Keratinocyte (primary cell): ENCODE results near the gene NRBP1. TPM values are rescaled to one million over a fixed set of nuclear protein-coding genes. Genes with fewer than 3 reads are reported as not detected.

ENCODE experiments used
- DNase-seq: peaks from one replicate; pipeline ENCODE4 v3.0.0-alpha.2; 2011; ENCODE audit warnings: low read depth, missing footprints, low spot score
- FAIRE-seq: peaks from 2 replicates; lab custom pipeline; 2011; peaks lifted over from hg19 to GRCh38; lab: Jason Lieb, UNC
- H2AFZ ChIP-seq: 2 replicates; pipeline ENCODE4 v1.6.0; 2012; ENCODE audit warnings: low read length, control low read depth, inconsistent platforms; ENCODE audit not compliant: control insufficient read depth
- H3K27ac ChIP-seq: 2 replicates; pipeline ENCODE4 v1.5.1; 2011; ENCODE audit warnings: low read length; ENCODE audit not compliant: control insufficient read depth, insufficient read depth
- H3K27me3 ChIP-seq: 3 replicates; pipeline ENCODE4 v1.6.0; 2011; ENCODE audit warnings: low read length; ENCODE audit not compliant: control insufficient read depth, insufficient read depth; ENCODE audit errors: extremely low read depth
- H3K36me3 ChIP-seq, 2 experiments: 2 replicates in 1 of 2; 3 replicates in 1 of 2; pipeline ENCODE4 v1.5.1; 2011; ENCODE audit warnings: low read length in 2 of 2, mild to moderate bottlenecking in 1 of 2; ENCODE audit not compliant: control insufficient read depth in 2 of 2, insufficient read depth in 2 of 2; ENCODE audit errors: extremely low read depth in 1 of 2
- H3K4me1 ChIP-seq: 3 replicates; pipeline ENCODE4 v1.5.1; 2011; ENCODE audit warnings: low read length; ENCODE audit not compliant: control insufficient read depth, insufficient read depth; ENCODE audit errors: extremely low read depth
- H3K4me2 ChIP-seq: 3 replicates; pipeline ENCODE4 v1.6.0; 2011; ENCODE audit warnings: low read depth, low read length; ENCODE audit not compliant: control insufficient read depth, insufficient read depth; ENCODE audit errors: extremely low read depth
- H3K4me3 ChIP-seq, 3 experiments: fragments of 200-600 bp in 1 of 3; sonication (generic) in 1 of 3; 2 replicates in 2 of 3; 3 replicates in 1 of 3; pipeline ENCODE4 v1.5.1; 2011 to 2016; ENCODE audit warnings: low read length in 3 of 3, mild to moderate bottlenecking in 3 of 3, control low read depth in 2 of 3, inconsistent platforms in 1 of 3, low read depth in 1 of 3, mixed read lengths in 1 of 3, mixed run types in 1 of 3, moderate library complexity in 1 of 3; ENCODE audit not compliant: control insufficient read depth in 2 of 3, insufficient read depth in 2 of 3; ENCODE audit errors: extremely low read depth in 1 of 3
- H3K79me2 ChIP-seq: 2 replicates; pipeline ENCODE4 v1.6.0; 2012; ENCODE audit warnings: low read length; ENCODE audit not compliant: control insufficient read depth, insufficient read depth
- H3K9ac ChIP-seq: 3 replicates; pipeline ENCODE4 v1.6.0; 2011; ENCODE audit warnings: low read length; ENCODE audit not compliant: control insufficient read depth, insufficient read depth; ENCODE audit errors: extremely low read depth
- H3K9me1 ChIP-seq: 3 replicates; pipeline ENCODE4 v1.6.0; 2011; ENCODE audit warnings: low read length; ENCODE audit not compliant: control insufficient read depth, insufficient read depth; ENCODE audit errors: extremely low read depth
- H3K9me3 ChIP-seq: 2 replicates; pipeline ENCODE4 v1.5.1; 2012; ENCODE audit warnings: low read depth, low read length; ENCODE audit not compliant: control insufficient read depth
- H4K20me1 ChIP-seq: 3 replicates; pipeline ENCODE4 v1.6.0; 2011; ENCODE audit warnings: low read length; ENCODE audit not compliant: control insufficient read depth, insufficient read depth; ENCODE audit errors: extremely low read depth
- EZH2 ChIP-seq: IDR thresholded peaks from one replicate; pipeline ENCODE4 v1.6.1; 2012; ENCODE audit warnings: inconsistent platforms, mild to moderate bottlenecking, low read length, moderate library complexity
- dilution Hi-C: fragments of 300-500 bp; cut with MboI; formaldehyde crosslinking; loops from one replicate; pipeline ENCODE4 v1.7.0; 2020; ENCODE audit warnings: low sequenced_read_pairs; ENCODE audit not compliant: extremely low pct_ligation_motif_present
- polyA plus RNA-seq, 5 experiments: library from polyadenylated mRNA; depleted of rRNA in 3 of 5; stranded (reverse) in 3 of 5; stranded (forward) in 1 of 5; unstranded in 1 of 5; fragments of >200 nt; gene quantifications; 1 replicate in 1 of 5; 2 replicates in 3 of 5; 3 replicates in 1 of 5; pipeline versions ENCODE4 v1.2.1 to v1.2.3, GENCODE V29; 2011 to 2012; ENCODE audit warnings: missing spikeins in 2 of 5, low read depth in 1 of 5, low replicate concordance in 1 of 5
- TF ChIP-seq, protein P1 (sequence below), 3 experiments: IDR thresholded peaks in 1 of 3; conservative IDR thresholded peaks in 1 of 3; optimal IDR thresholded peaks in 1 of 3; 2 replicates in 2 of 3; 3 replicates in 1 of 3; pipeline versions ENCODE3 to v1.5.1; 2011; ENCODE audit warnings: low read length in 3 of 3, mild to moderate bottlenecking in 3 of 3, moderate library complexity in 2 of 3, control low read depth in 1 of 3, inconsistent platforms in 1 of 3; ENCODE audit not compliant: insufficient read depth in 2 of 3; ENCODE audit errors: extremely low read depth in 1 of 3

NRBP1 gene
- polyA plus RNA-seq, 1 donor (not counting 4 experiments of a cell fraction or from before 2014, with no cell fraction given): 148 TPM

DNA sequence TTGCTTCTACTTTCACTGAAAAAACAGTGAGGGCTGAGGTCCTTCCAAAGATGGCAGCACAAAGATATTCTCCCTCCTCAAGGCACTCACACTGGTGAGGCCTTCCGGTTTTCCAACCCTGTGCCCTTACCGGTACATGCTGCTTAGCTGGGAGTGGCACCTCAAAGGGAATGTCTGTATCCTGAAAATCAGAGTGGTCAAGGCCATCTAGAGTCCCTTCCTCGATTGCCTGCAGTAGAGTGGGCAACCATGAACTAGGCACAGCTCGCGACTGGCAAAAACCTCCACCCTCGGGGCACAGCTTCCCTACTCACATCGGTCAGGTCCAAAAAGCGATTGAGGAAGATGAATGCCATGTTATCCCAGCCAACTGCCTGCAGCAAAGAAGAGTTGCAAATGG, 17.2 kb downstream of the NRBP1 start:
- Histone ChIP-seq H3K9me3 (no peaks in the 10 kb centered on the region), H3K27me3 (no peaks in the 10 kb centered on the region), H3K36me3 (peaks cover 10 to 40% of the 10 kb centered on the region in 2 experiments), H3K4me2 (peak overlapping the region; percentile 70), H3K4me3 (peak overlapping the region in 2 of 3 experiments; percentile 16 to 41), H3K9me1 (no peaks in the 10 kb centered on the region), H3K79me2 (no peaks in the 10 kb centered on the region), H4K20me1 (no peaks in the 10 kb centered on the region), H3K27ac (peak overlapping the region; percentile 68), H3K4me1 (peaks cover 21% of the 10 kb centered on the region), H3K9ac (peak overlapping the region; percentile 18), H2AFZ (peak overlapping the region; percentile 52)
- TF ChIP-seq EZH2: no peak
- TF ChIP-seq, protein P1, sequence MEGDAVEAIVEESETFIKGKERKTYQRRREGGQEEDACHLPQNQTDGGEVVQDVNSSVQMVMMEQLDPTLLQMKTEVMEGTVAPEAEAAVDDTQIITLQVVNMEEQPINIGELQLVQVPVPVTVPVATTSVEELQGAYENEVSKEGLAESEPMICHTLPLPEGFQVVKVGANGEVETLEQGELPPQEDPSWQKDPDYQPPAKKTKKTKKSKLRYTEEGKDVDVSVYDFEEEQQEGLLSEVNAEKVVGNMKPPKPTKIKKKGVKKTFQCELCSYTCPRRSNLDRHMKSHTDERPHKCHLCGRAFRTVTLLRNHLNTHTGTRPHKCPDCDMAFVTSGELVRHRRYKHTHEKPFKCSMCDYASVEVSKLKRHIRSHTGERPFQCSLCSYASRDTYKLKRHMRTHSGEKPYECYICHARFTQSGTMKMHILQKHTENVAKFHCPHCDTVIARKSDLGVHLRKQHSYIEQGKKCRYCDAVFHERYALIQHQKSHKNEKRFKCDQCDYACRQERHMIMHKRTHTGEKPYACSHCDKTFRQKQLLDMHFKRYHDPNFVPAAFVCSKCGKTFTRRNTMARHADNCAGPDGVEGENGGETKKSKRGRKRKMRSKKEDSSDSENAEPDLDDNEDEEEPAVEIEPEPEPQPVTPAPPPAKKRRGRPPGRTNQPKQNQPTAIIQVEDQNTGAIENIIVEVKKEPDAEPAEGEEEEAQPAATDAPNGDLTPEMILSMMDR (optimal IDR thresholded peaks at IDR 0.05 in 1 of 3, IDR thresholded peaks at IDR 0.05 in 1 of 3, conservative IDR thresholded peaks at IDR 0.05 in 1 of 3; ENCODE audit: extremely low read depth in 1 of 3, insufficient read depth in 2 of 3, low read length in 3 of 3): no peak
- no peak for DNase-seq
- FAIRE-seq: peak; percentile 26
- dilution Hi-C loops: no loop called here

DNA sequence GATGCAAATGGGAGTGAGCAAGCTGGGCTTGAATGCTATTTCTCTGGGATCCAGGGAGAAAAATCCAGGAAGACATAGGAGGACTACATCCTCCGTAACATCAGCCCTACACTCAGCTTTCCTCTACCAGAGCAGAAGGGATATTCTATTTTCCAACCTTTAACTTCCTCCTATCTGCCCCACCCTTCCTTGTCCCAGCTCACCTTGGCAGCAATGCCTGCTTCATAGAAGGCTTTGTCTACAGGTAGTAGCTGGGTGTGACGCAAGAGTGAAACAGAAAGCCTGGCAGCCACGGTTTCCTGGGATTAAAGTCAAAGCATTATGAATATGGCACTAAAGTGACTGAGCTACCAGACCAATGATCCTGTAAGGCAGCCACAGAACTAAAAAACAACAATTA, 17.6 kb downstream of the NRBP1 start:
- Histone ChIP-seq H3K4me3 (peak overlapping the region in 2 of 3 experiments; percentile 16 to 41), H3K27ac (peak overlapping the region; percentile 68), H3K27me3 (no peaks in the 10 kb centered on the region), H3K36me3 (peaks cover 6 to 35% of the 10 kb centered on the region in 2 experiments), H3K9me1 (no peaks in the 10 kb centered on the region), H3K9me3 (no peaks in the 10 kb centered on the region), H2AFZ (peak overlapping the region; percentile 64), H3K9ac (peak overlapping the region; percentile 45), H4K20me1 (no peaks in the 10 kb centered on the region), H3K79me2 (no peaks in the 10 kb centered on the region), H3K4me2 (peak overlapping the region; percentile 70), H3K4me1 (peaks cover 21% of the 10 kb centered on the region)
- dilution Hi-C loops: no loop called here
- no peak for TF ChIP-seq EZH2
- TF ChIP-seq, protein P1 (optimal IDR thresholded peaks at IDR 0.05 in 1 of 3, IDR thresholded peaks at IDR 0.05 in 1 of 3, conservative IDR thresholded peaks at IDR 0.05 in 1 of 3; ENCODE audit: extremely low read depth in 1 of 3, insufficient read depth in 2 of 3, low read length in 3 of 3): no peak
- DNase-seq: no peak
- peak; percentile 93 for FAIRE-seq
